Type B pancreatic cell (in vitro differentiated cells): ENCODE data around the gene MYL4. TPM values are rescaled to one million over a fixed set of nuclear protein-coding genes. Genes with fewer than 3 reads are reported as not detected.
"Not testable (repeated sequence)": the region's sequence is repeated elsewhere in the genome, so short reads cannot be mapped to it uniquely, and the experiment has no call there.

Source experiments
- DNase-seq: peaks from one replicate; pipeline ENCODE4 v3.0.0; 2021; ENCODE audit warnings: mixed read lengths; ENCODE audit not compliant: unreplicated experiment; ENCODE audit errors: extremely low spot score
- H3K27ac Mint-ChIP-seq: 2 replicates; pipeline ENCODE4 v1.8.0; 2021; ENCODE audit warnings: mild to moderate bottlenecking, mixed read lengths
- H3K27me3 Mint-ChIP-seq: 2 replicates; pipeline ENCODE4 v1.8.0; 2021; ENCODE audit warnings: mixed read lengths
- H3K36me3 Mint-ChIP-seq: 2 replicates; pipeline ENCODE4 v1.8.0; 2021; ENCODE audit warnings: mixed read lengths
- H3K4me1 Mint-ChIP-seq: one replicate; pipeline ENCODE4 v1.8.0; 2021; ENCODE audit warnings: mixed read lengths; ENCODE audit not compliant: unreplicated experiment
- H3K4me3 Mint-ChIP-seq: 2 replicates; pipeline ENCODE4 v1.8.0; 2021; ENCODE audit warnings: mild to moderate bottlenecking, mixed read lengths
- H3K9me3 Mint-ChIP-seq: 2 replicates; pipeline ENCODE4 v1.8.0; 2021; ENCODE audit warnings: mixed read lengths
- total RNA-seq: library from RNA; stranded (reverse); gene quantifications from 2 replicates; pipeline ENCODE4 v1.2.1, GENCODE V29; 2021; ENCODE audit warnings: low replicate concordance
- TF ChIP-seq, protein P1 (sequence below): fragments of 200-600 bp; sonication (generic); conservative IDR thresholded peaks from 2 replicates; pipeline ENCODE4 v1.5.0; 2021; ENCODE audit warnings: antibody characterized with exemption, mild to moderate bottlenecking

The MYL4 gene
- total RNA-seq, 1 donor from 2014 or later: 5.1 TPM

DNA sequence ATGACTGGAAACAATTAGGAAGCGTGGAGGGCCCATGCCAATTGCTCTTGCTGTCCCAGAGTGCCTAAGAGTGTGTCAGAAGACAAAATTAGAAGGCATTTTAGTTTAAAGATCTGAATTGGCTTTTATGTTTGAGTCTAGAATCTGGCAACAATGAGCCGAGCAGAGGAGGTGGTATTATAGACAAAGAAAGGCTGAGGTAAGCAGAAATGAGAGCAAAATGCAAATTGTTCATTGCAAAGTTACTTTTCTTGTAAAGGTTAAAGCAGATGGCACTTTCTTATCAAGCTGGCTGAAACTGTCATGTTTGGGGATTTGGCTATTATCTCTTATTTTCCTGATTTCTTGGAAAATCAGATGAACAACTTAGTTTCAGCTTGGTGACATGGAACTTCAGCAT lies 3.3 kb downstream of the MYL4 start:
- H3K9me3 Mint-ChIP-seq: no peaks in the 10 kb centered on the region
- no peak overlapping the region for H3K27ac Mint-ChIP-seq
- H3K36me3 Mint-ChIP-seq: no peaks in the 10 kb centered on the region
- TF ChIP-seq, protein P1, sequence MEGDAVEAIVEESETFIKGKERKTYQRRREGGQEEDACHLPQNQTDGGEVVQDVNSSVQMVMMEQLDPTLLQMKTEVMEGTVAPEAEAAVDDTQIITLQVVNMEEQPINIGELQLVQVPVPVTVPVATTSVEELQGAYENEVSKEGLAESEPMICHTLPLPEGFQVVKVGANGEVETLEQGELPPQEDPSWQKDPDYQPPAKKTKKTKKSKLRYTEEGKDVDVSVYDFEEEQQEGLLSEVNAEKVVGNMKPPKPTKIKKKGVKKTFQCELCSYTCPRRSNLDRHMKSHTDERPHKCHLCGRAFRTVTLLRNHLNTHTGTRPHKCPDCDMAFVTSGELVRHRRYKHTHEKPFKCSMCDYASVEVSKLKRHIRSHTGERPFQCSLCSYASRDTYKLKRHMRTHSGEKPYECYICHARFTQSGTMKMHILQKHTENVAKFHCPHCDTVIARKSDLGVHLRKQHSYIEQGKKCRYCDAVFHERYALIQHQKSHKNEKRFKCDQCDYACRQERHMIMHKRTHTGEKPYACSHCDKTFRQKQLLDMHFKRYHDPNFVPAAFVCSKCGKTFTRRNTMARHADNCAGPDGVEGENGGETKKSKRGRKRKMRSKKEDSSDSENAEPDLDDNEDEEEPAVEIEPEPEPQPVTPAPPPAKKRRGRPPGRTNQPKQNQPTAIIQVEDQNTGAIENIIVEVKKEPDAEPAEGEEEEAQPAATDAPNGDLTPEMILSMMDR: no peak
- no peak for DNase-seq
- H3K4me3 Mint-ChIP-seq: no peak overlapping the region
- no peaks in the 10 kb centered on the region for H3K27me3 Mint-ChIP-seq
- H3K4me1 Mint-ChIP-seq: peaks cover 17% of the 10 kb centered on the region

DNA sequence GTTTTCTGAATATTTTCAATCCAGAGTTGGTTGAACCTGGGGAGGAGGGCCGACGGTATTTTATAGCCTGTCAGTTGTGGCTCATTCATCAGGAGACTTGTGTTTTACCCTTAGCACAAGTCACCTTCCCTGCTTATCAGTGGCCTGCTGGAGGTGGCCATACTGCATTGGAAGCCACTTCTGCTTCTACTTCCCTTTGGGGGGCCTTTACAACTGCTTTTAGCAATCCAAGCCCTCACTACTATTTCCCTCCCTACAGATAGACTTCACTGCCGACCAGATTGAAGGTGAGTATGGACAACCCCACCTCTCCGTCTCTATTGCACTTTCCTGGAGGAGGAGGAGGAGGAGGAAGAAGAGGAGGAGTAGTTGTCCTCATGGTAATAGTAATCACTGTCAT lies 4.4 kb downstream of the MYL4 start:
- H3K4me1 Mint-ChIP-seq: peaks cover 17% of the 10 kb centered on the region
- H3K4me3 Mint-ChIP-seq: no peak overlapping the region
- DNase-seq: no peak
- H3K36me3 Mint-ChIP-seq: no peaks in the 10 kb centered on the region
- no peak overlapping the region for H3K27ac Mint-ChIP-seq
- H3K9me3 Mint-ChIP-seq: no peaks in the 10 kb centered on the region
- TF ChIP-seq, protein P1: no peak
- H3K27me3 Mint-ChIP-seq: no peaks in the 10 kb centered on the region

DNA sequence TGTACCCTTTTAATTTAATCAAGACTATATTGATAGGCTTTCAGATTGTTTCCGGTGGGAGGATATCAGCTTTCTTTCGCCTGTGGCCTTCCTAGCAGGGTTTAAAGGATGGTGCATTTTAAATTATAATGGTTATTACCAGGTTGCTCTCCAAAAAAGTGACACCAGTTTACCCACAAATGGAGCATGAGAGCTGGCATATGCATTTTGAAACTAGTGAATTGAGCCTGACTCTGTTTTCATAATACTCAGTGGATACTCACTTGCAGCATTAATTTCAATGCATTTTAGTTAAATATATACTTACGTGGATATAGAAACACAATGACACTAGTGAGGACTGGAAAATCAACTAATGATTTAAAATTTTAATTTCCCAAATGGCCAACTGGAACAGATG lies 5.8 kb downstream of the MYL4 start:
- Mint-ChIP-seq H3K27ac (no peak overlapping the region), H3K4me3 (no peak overlapping the region), H3K27me3 (no peaks in the 10 kb centered on the region), H3K9me3 (no peaks in the 10 kb centered on the region), H3K36me3 (no peaks in the 10 kb centered on the region), H3K4me1 (peaks cover 11% of the 10 kb centered on the region)
- no peak for DNase-seq
- TF ChIP-seq, protein P1: no peak

DNA sequence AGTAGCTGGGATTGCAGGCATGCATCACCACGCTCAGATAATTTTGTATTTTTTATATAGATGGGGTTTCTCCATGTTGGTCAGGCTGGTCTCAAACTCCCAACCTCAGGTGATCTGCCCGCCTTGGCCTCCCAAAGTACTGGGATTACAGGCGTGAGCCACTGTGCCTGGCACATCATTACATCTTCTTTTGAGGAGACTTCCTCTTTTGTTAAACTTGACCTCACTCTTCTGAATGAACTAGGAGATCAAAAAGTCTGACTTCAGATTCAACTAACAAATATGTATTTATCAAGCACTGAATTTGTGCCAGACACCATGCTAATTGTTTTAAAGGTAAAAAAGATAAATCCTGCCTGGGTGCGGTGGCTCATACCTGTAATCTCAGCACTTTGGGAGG lies 7.7 kb downstream of the MYL4 start:
- not testable (repeated sequence) for H3K9me3 Mint-ChIP-seq, H3K36me3 Mint-ChIP-seq, H3K27ac Mint-ChIP-seq, H3K4me3 Mint-ChIP-seq, H3K27me3 Mint-ChIP-seq, H3K4me1 Mint-ChIP-seq, DNase-seq

DNA sequence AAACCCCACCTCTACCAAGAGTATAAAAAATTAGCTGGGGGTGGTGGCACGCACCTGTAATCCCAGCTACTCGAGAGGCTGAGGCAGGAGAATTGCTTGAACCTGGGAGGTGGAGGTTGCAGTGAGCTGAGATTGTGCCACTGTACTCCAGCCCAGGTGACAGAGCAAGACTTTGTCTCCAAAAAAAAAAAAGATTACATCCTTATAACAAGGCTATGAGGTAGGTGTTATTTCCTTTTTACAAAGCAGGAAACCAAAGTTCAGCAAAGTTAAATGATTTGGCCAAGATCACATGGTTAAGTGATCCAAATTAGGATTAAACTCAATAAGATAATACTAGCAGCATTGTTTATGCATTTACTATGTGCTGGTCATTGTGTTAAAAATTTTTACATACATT lies 8.1 kb downstream of the MYL4 start:
- H3K4me3 Mint-ChIP-seq: not testable (repeated sequence)

DNA sequence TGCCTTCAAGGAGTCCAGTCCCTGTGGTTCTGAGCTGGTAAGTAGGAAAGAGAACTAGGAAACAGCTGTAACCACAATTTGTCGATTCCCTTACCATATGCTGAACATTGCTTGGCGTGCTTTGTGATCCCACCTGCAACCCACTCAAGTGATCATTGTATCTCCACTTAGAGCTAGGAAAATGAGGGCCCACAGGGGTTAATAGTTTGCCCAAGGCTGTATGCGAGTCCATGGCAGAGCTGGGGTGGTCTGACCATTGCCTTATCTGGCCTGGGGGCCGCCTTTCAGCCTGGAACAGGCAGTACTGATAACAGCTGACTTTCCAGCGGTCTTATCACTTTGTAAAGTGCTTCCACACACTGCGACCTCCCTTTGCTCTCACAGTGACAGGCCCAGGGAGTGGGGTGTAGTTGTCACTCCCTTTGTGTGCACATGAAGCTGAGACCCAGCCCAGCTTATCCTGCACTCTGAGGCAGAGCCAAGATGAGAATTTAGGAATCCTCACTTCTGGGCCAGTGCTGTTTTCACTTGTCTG lies 9.8 kb downstream of the MYL4 start:
- Mint-ChIP-seq H3K9me3 (no peaks in the 10 kb centered on the region), H3K4me3 (no peak overlapping the region), H3K4me1 (peaks cover 7% of the 10 kb centered on the region), H3K27ac (no peak overlapping the region), H3K36me3 (peaks cover 1% of the 10 kb centered on the region), H3K27me3 (peaks cover 3% of the 10 kb centered on the region)
- no peak for DNase-seq
- TF ChIP-seq, protein P1: no peak

More for the DNA sequence above, 8.1 kb downstream of the MYL4 start:
- not testable (repeated sequence) for H3K36me3 Mint-ChIP-seq, H3K9me3 Mint-ChIP-seq, H3K4me1 Mint-ChIP-seq, H3K27me3 Mint-ChIP-seq, DNase-seq, H3K27ac Mint-ChIP-seq
